Neural progenitor cell (in vitro differentiated cells): ENCODE results near the gene IFI27L2.

Experiments
- CTCF ChIP-seq: fragments of 200-600 bp; sonication (generic); IDR thresholded peaks from 2 replicates; pipeline ENCODE4 v1.5.1; 2017; ENCODE audit warnings: antibody characterized with exemption, mild to moderate bottlenecking
- EZH2 ChIP-seq: fragments of 200-600 bp; sonication (generic); IDR thresholded peaks from 2 replicates; pipeline ENCODE4 v1.6.1; 2017; ENCODE audit warnings: antibody characterized with exemption, mild to moderate bottlenecking, moderate library complexity
- EZH2phosphoT487 ChIP-seq: fragments of 200-600 bp; sonication (generic); IDR thresholded peaks from 2 replicates; pipeline ENCODE4 v1.6.1; 2017; ENCODE audit warnings: antibody characterized with exemption

GRCh38 chr14:94115631-94116030, 13.8 kb downstream of the IFI27L2 start:
- TF ChIP-seq EZH2 (no peak), CTCF (no peak), EZH2phosphoT487 (no peak)
